CD4-positive, alpha-beta T cell (primary cell): ENCODE results near the gene UBE2Q1. TPM values are rescaled to one million over a fixed set of nuclear protein-coding genes. Genes with fewer than 3 reads are reported as not detected.

Experiments
- ATAC-seq: fragments of 200-7000 bp; cut with Tn5 transposase; one replicate; pipeline ENCODE4 v1.10.0; 2022; ENCODE audit warnings: mild to moderate bottlenecking; ENCODE audit not compliant: poor library complexity
- CTCF ChIA-PET: fragments of 350-600 bp; sonication (Branson Sonifier 250); formaldehyde crosslinking; loops from one replicate; lab custom pipeline; 2021; ENCODE audit warnings: antibody characterized with exemption, inconsistent platforms; lab: Charles Lee
- POLR2A ChIA-PET: fragments of 350-600 bp; sonication (Branson Sonifier 250); formaldehyde crosslinking; loops from one replicate; lab custom pipeline; 2021; ENCODE audit warnings: antibody characterized with exemption, inconsistent platforms; lab: Charles Lee
- DNase-seq, 14 experiments: peaks; one replicate each; pipeline ENCODE4 v3.0.0-alpha.2; 2013 to 2020; ENCODE audit warnings: mixed read lengths in 2 of 14
- H3K27ac ChIP-seq, 2 donors: one replicate each; pipeline versions ENCODE4 v1.5.1 to v1.7.0; 2013; ENCODE audit warnings: low read length in 2 of 2, low read depth in 1 of 2, mild to moderate bottlenecking in 1 of 2
- H3K27me3 ChIP-seq, 2 experiments: 1 replicate in 1 of 2; 2 replicates in 1 of 2; pipeline versions ENCODE4 v1.6.1 to v1.7.0; 2013; ENCODE audit warnings: low read length in 2 of 2, control low read depth in 1 of 2, mild to moderate bottlenecking in 1 of 2, moderate library complexity in 1 of 2; ENCODE audit not compliant: insufficient read depth in 2 of 2, control insufficient read depth in 1 of 2
- H3K36me3 ChIP-seq: one replicate; pipeline ENCODE4 v1.6.1; 2013; ENCODE audit warnings: low read length, control low read depth; ENCODE audit not compliant: insufficient read depth
- H3K4me1 ChIP-seq: one replicate; pipeline ENCODE4 v1.6.1; 2013; ENCODE audit warnings: low read length, control low read depth; ENCODE audit not compliant: insufficient read depth
- H3K4me3 ChIP-seq: one replicate; pipeline ENCODE4 v1.5.1; 2013; ENCODE audit warnings: mild to moderate bottlenecking, low read length, moderate library complexity
- H3K9me3 ChIP-seq, 2 experiments: 1 replicate in 1 of 2; 2 replicates in 1 of 2; pipeline versions ENCODE4 v1.6.1 to v1.7.0; 2013; ENCODE audit warnings: low read length in 2 of 2, mild to moderate bottlenecking in 2 of 2, control low read depth in 1 of 2, moderate library complexity in 1 of 2; ENCODE audit not compliant: control insufficient read depth in 1 of 2, insufficient read depth in 1 of 2
- H3K27ac Mint-ChIP-seq: one replicate; pipeline ENCODE4 v1.8.0; 2020; ENCODE audit warnings: mixed read lengths
- H3K27me3 Mint-ChIP-seq: one replicate; pipeline ENCODE4 v1.8.0; 2021; ENCODE audit warnings: mixed read lengths
- H3K36me3 Mint-ChIP-seq: one replicate; pipeline ENCODE4 v1.8.0; 2021; ENCODE audit warnings: low read depth, mixed read lengths
- H3K4me1 Mint-ChIP-seq: one replicate; pipeline ENCODE4 v1.8.0; 2021; ENCODE audit warnings: low read depth, mixed read lengths
- H3K4me3 Mint-ChIP-seq: one replicate; pipeline ENCODE4 v1.8.0; 2020; ENCODE audit warnings: mild to moderate bottlenecking, mixed read lengths
- H3K9me3 Mint-ChIP-seq: one replicate; pipeline ENCODE4 v1.8.0; 2020; ENCODE audit warnings: mixed read lengths
- intact Hi-C, 2 experiments: fragments of 100-400 bp; cut with DNase I in 1 of 2; cut with micrococcal nuclease in 1 of 2; formaldehyde crosslinking; loops; one replicate each; pipeline versions ENCODE4 v1.15.1 to v1.9.0; 2023 to 2025; cut with DNase I, micrococcal nuclease
- total RNA-seq, 174 experiments: library from RNA in 2 of 174; stranded (reverse) in 2 of 174; gene quantifications; one replicate each; pipeline ENCODE4 v1.2.3 and lab custom pipeline; 2021 to 2026
- TF ChIP-seq, protein P1 (sequence below): fragments of 200-600 bp; IDR thresholded peaks from one replicate; pipeline ENCODE4 v1.8.0; 2022; ENCODE audit warnings: antibody characterized with exemption, mild to moderate bottlenecking

The UBE2Q1 gene
- total RNA-seq, 2 experiments from 2014 or later, result 78.7 to 82.3 TPM

DNA sequence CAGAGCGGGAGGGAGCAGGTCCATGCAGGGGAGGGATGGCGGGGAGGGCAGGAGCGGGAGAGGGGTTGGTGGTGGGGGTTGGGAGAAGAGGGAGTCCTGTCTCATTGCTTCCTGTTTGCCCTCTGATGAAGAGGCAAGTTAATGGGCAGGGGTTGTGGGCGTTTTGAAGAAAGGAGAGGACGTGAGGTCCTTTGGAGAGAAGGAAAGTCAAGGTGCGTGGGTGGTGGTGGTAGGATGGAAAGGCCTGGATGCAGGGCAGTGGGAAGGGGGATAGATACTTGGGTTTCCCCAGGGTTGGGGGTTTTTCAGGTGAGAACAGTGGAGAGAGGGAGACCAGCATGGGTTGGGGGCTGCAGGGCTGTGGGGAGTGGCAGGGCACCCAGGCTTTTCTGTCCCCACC, 17.2 kb downstream of the UBE2Q1 start:
- no peak for ATAC-seq
- Histone ChIP-seq H3K36me3 (no peaks in the 10 kb centered on the region), H3K27ac (no peak overlapping the region), H3K9me3 (no peaks in the 10 kb centered on the region), H3K27me3 (no peaks in the 10 kb centered on the region), H3K4me1 (no peaks in the 10 kb centered on the region), H3K4me3 (no peak overlapping the region)
- no peak for DNase-seq
- Mint-ChIP-seq H3K36me3 (no peaks in the 10 kb centered on the region), H3K9me3 (no peaks in the 10 kb centered on the region), H3K4me3 (no peak overlapping the region), H3K27me3 (peaks cover 4% of the 10 kb centered on the region), H3K27ac (no peak overlapping the region), H3K4me1 (no peaks in the 10 kb centered on the region)
- TF ChIP-seq, protein P1, sequence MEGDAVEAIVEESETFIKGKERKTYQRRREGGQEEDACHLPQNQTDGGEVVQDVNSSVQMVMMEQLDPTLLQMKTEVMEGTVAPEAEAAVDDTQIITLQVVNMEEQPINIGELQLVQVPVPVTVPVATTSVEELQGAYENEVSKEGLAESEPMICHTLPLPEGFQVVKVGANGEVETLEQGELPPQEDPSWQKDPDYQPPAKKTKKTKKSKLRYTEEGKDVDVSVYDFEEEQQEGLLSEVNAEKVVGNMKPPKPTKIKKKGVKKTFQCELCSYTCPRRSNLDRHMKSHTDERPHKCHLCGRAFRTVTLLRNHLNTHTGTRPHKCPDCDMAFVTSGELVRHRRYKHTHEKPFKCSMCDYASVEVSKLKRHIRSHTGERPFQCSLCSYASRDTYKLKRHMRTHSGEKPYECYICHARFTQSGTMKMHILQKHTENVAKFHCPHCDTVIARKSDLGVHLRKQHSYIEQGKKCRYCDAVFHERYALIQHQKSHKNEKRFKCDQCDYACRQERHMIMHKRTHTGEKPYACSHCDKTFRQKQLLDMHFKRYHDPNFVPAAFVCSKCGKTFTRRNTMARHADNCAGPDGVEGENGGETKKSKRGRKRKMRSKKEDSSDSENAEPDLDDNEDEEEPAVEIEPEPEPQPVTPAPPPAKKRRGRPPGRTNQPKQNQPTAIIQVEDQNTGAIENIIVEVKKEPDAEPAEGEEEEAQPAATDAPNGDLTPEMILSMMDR, result no peak
- ChIA-PET CTCF (no interaction called here), POLR2A (interaction anchor here (0.5 kb wide), 1 partner anchor 107 kb away, joined by 3 read pairs; no protein-coding TSS in a partner anchor)
- intact Hi-C loops, result loop anchor here in 1 of 2 experiments (10.0 kb wide), 1 partner anchor 216 kb away; the partner anchor contains the start of genes AQP10 and ATP8B2

DNA sequence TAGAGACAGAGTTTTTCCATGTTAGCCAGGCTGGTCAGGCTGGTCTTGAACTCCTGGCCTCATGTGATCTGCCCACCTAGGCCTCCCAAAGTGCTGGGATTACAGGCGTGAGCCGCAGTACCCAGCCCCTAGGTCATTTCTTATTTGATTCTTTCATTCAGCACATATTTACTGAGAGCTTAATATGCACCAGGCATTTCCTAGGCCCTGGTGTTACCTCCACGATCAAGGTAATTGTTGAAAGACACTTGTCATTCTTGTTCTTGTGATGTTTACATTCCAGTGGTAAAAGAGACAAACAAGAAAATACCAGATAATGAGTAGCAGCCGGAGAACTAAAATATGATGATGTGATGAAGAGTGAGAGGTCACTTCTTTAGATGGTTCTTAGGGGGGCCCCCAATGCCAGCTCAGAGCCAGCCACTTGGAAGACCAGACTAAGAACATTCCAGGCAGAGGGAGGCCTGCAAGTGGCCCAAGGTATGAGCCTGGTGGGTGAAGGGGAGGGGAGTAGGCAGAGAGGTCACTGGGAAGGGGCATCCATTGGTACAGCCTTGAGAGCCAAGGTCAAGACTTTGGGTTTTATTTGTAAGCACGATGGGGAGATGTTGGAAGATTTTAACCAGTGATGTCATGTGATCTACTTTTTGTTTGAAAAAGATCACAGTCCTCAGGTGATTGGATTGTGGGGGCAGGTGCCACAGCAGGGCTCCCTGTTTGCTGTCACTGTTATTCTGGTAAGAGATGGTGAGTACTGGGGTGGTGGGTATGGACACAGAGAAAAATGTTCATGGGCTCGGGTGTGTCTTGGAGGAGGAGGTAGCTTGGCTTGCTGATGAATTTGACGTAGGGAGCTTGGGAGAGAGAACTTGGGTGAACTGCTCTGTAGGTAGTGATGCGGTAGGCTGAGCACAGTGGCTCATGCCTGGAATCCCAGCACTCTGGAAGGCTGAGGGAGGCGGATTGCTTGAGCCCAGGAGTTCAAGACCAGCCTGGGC, 18.7 kb downstream of the UBE2Q1 start:
- ChIA-PET POLR2A (no interaction called here), CTCF (no interaction called here)
- no peak for DNase-seq
- Mint-ChIP-seq H3K27ac (no peak overlapping the region), H3K9me3 (no peaks in the 10 kb centered on the region), H3K36me3 (no peaks in the 10 kb centered on the region), H3K4me1 (no peaks in the 10 kb centered on the region), H3K4me3 (no peak overlapping the region), H3K27me3 (peaks cover 5% of the 10 kb centered on the region)
- TF ChIP-seq, protein P1, result no peak
- no peak overlapping the region for H3K4me3 ChIP-seq
- no peaks in the 10 kb centered on the region for H3K27me3 ChIP-seq
- no peak overlapping the region for H3K27ac ChIP-seq
- H3K36me3 ChIP-seq, result no peaks in the 10 kb centered on the region
- no peak for ATAC-seq
- no peaks in the 10 kb centered on the region for H3K4me1 ChIP-seq
- intact Hi-C loops, result loop anchor here in 1 of 2 experiments (10.0 kb wide), 1 partner anchor 215 kb away; the partner anchor contains the start of genes AQP10 and ATP8B2
- no peaks in the 10 kb centered on the region for H3K9me3 ChIP-seq

DNA sequence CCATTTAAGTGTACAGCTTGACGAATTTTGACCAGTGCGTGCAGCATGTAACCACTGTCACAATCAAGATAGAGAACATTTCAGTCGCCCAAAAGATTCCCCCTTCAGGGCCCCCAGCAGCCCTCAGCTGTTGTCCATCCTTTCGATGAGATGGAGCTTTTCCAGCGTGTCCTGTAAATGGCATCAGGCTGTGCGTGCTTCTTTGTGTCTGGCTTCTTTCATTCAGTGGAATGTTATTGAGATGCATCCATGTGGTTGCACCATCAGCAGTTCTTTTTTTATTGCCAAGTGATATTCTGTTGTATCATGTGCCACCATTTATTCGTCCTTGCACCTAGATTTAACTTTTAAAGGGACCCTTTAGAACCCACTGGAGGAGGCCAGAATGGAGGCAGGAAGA, 21.9 kb downstream of the UBE2Q1 start:
- Histone ChIP-seq H3K9me3 (peaks cover 0 to 5% of the 10 kb centered on the region in 2 experiments), H3K27me3 (no peaks in the 10 kb centered on the region), H3K4me1 (no peaks in the 10 kb centered on the region), H3K4me3 (no peak overlapping the region), H3K36me3 (no peaks in the 10 kb centered on the region), H3K27ac (no peak overlapping the region)
- ChIA-PET CTCF (no interaction called here), POLR2A (no interaction called here)
- Mint-ChIP-seq H3K27ac (no peak overlapping the region), H3K27me3 (peaks cover 12% of the 10 kb centered on the region), H3K36me3 (no peaks in the 10 kb centered on the region), H3K9me3 (no peaks in the 10 kb centered on the region), H3K4me3 (no peak overlapping the region), H3K4me1 (no peaks in the 10 kb centered on the region)
- TF ChIP-seq, protein P1, result no peak
- no peak for DNase-seq
- no peak for ATAC-seq
- intact Hi-C loops, result no loop called here
